Tibial nerve (tissue), 4 donors: ENCODE data around the gene PDCD10. TPM values are rescaled to one million over a fixed set of nuclear protein-coding genes. Genes with fewer than 3 reads are reported as not detected.

Source experiments
- DNase-seq, 2 donors: peaks; one replicate each; pipeline ENCODE4 v3.0.0-alpha.2; 2019; ENCODE audit warnings: low spot score in 2 of 2
- H3K27ac ChIP-seq, 4 donors: fragments of 200-600 bp; sonication (generic) in 3 of 4; one replicate each; pipeline ENCODE4 v1.5.1; 2017 to 2019; ENCODE audit warnings: mild to moderate bottlenecking in 1 of 4
- H3K27me3 ChIP-seq, 2 donors: fragments of 200-600 bp; sonication (generic) in 1 of 2; one replicate each; pipeline versions ENCODE4 v1.5.1 to v1.6.0; 2017 to 2019
- H3K36me3 ChIP-seq, 3 donors: fragments of 200-600 bp; sonication (generic); one replicate each; pipeline ENCODE4 v1.5.1; 2018 to 2019
- H3K4me1 ChIP-seq, 4 donors: fragments of 200-600 bp; sonication (generic) in 3 of 4; one replicate each; pipeline ENCODE4 v1.5.1; 2017 to 2019
- H3K4me3 ChIP-seq, 4 donors: fragments of 200-600 bp; sonication (generic) in 3 of 4; one replicate each; pipeline ENCODE4 v1.5.1; 2017 to 2019; ENCODE audit warnings: mild to moderate bottlenecking in 1 of 4, moderate library complexity in 1 of 4
- H3K9me3 ChIP-seq, 4 donors: fragments of 200-600 bp; sonication (generic) in 3 of 4; one replicate each; pipeline ENCODE4 v1.5.1; 2017 to 2019
- EP300 ChIP-seq, 2 donors: sonication (generic); formaldehyde crosslinking; IDR thresholded peaks; one replicate each; pipeline ENCODE4 v1.6.1; 2017; ENCODE audit warnings: antibody characterized with exemption in 2 of 2, mild to moderate bottlenecking in 1 of 2
- POLR2A ChIP-seq, 2 donors: fragments of 450-650 bp; IDR thresholded peaks; one replicate each; pipeline ENCODE4 v1.6.1; 2017; ENCODE audit warnings: antibody characterized with exemption in 2 of 2, mild to moderate bottlenecking in 2 of 2, moderate library complexity in 2 of 2
- WGBS, 2 donors: methylation state at CpG; one replicate each; pipeline ENCODE4 v1.1.5; 2018; 5-methylcytosine and 5-hydroxymethylcytosine counted together
- total RNA-seq, 4 donors: library from RNA; depleted of rRNA; stranded (reverse); fragments of >200 nt; gene quantifications; one replicate each; pipeline ENCODE4 v1.1.0, GENCODE V29; 2016
- TF ChIP-seq, protein P1 (sequence below), 5 experiments: fragments of 200-600 bp in 3 of 5; fragments of 450-650 bp in 2 of 5; sonication (generic) in 3 of 5; IDR thresholded peaks; one replicate each; pipeline ENCODE4 v1.5.1; 2016 to 2019; ENCODE audit warnings: antibody characterized with exemption in 5 of 5, mild to moderate bottlenecking in 3 of 5, moderate library complexity in 2 of 5

The PDCD10 gene
- 10 to 100 TPM; 62.1 to 69.9 (median 69.2) TPM for total RNA-seq

DNA sequence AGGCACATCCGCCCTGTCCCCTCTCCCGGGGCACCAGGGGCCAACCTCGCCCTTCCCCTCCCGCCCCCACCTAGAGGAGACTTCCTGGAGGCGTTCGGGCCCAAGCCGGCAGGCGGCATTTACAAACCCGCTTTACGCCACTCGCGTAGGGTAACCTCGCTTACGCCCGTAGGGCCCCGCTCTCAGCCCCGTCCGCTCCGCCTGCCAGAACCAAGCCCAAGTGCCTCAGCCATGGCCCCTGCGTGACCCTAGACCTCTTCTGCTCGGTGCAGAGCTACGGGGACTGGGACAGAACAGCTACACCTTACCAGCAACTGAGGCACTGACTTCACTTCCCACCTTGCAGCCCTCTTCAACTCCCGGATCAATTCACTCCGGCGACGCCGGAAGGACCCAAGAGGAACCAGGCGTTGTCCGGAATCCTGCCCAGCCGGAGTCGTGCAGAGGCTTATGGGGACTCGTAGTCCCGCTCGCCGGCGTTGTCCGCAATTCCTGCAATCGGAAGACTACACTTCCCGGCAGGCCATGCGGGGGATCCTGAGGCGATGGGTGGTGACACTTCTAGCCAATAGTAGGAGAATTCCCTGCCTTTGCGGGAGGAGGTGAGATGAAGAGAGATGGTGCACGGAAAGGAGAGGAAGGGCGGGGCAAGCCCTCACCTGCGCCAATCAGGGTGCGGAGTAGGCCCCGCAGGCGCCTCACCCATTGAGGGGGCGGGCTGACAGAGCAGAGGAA, at the start of gene PDCD10:
Gene PDCD10, minus strand, starts transcription at position 395 of the 735 bp plus-strand sequence. CDS start 14,735 bp downstream, outside the sequence.
- DNase-seq: peak; percentile 94 to 95
- Histone ChIP-seq H3K4me1 (peaks cover 0 to 39% (median 17%) of the 10 kb centered on the region in 4 donors), H3K9me3 (no peaks in the 10 kb centered on the region), H3K4me3 (peak within 1 kb of the TSS; percentile 65 to 82 (median 74)), H3K27ac (peak within 1 kb of the TSS; percentile 60 to 89 (median 87)), H3K36me3 (no peaks in the 10 kb centered on the region), H3K27me3 (no peaks in the 10 kb centered on the region)
- TF ChIP-seq, protein P1, sequence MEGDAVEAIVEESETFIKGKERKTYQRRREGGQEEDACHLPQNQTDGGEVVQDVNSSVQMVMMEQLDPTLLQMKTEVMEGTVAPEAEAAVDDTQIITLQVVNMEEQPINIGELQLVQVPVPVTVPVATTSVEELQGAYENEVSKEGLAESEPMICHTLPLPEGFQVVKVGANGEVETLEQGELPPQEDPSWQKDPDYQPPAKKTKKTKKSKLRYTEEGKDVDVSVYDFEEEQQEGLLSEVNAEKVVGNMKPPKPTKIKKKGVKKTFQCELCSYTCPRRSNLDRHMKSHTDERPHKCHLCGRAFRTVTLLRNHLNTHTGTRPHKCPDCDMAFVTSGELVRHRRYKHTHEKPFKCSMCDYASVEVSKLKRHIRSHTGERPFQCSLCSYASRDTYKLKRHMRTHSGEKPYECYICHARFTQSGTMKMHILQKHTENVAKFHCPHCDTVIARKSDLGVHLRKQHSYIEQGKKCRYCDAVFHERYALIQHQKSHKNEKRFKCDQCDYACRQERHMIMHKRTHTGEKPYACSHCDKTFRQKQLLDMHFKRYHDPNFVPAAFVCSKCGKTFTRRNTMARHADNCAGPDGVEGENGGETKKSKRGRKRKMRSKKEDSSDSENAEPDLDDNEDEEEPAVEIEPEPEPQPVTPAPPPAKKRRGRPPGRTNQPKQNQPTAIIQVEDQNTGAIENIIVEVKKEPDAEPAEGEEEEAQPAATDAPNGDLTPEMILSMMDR (IDR thresholded peaks at IDR 0.05): no peak
- TF ChIP-seq POLR2A (IDR thresholded peaks at IDR 0.05) (peak; percentile 30 to 66), EP300 (IDR thresholded peaks at IDR 0.05) (peak; percentile 76 to 85)
- WGBS, 2 donors: 0% methylated on average over 41 to 44 of the region's 49 CpGs

DNA sequence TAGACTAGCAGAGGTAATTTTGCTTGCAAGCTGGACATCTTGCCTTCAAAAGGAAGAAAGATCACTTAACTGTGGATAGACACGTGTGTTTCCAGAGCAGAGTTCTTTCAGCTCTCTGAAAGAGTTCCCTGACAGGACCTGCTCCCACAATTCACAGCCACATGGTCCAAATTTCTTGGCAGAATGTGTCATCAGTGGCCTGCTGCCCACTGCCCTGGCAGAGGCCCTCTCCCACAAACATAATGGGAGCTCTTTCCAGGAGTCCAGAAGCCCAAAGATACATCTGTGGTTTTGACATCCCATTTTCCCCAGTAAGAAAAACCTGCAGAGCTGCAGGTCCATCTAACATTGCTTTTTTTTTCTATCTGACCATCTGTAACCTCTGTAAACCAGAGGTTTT, 49.1 kb upstream of the PDCD10 start:
- Histone ChIP-seq H3K9me3 (no peaks in the 10 kb centered on the region), H3K4me3 (no peak overlapping the region), H3K36me3 (no peaks in the 10 kb centered on the region), H3K27ac (no peak overlapping the region), H3K27me3 (no peaks in the 10 kb centered on the region), H3K4me1 (peaks cover 0 to 7% (median 0%) of the 10 kb centered on the region in 4 donors)
- no peak for TF ChIP-seq POLR2A (IDR thresholded peaks at IDR 0.05)
- TF ChIP-seq, protein P1 (IDR thresholded peaks at IDR 0.05): no peak
- TF ChIP-seq EP300 (IDR thresholded peaks at IDR 0.05): no peak
- 47 to 50% methylated on average over 1 of the region's 1 CpG for WGBS, 2 donors
- DNase-seq: no peak

DNA sequence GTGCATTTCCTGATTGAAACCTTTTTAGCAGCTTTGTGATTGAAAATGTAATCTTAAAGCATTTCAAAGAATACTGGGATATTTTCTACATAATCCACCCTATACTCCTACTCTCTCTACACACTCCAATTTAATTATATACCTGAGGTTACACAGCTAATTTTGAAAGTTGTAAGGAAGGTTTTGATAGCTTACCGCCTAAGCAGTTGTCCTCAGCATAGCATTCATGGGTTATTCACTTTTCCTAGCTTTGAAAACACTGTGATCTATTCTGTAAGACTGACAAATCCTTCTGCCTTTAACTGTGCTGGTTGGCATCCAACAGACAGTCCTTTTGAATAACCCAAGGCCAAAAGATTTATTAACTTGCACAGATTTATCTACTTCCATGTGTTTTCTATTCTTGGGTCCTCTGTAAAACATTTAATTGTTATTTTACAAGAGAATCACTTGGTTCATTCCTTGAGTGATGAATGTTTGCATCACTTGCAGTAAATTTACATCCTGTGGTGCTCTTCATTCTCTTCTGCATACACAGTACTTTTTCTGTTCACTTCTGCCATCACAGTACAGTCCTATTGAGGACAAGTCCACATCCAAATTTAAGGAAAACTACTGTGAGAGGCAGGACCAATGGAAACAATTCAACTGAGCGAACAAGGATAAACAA, 45.7 kb upstream of the PDCD10 start:
- 72 to 76% methylated on average over 2 of the region's 2 CpGs for WGBS, 2 donors
- Histone ChIP-seq H3K27me3 (no peaks in the 10 kb centered on the region), H3K36me3 (no peaks in the 10 kb centered on the region), H3K4me3 (no peak overlapping the region), H3K27ac (no peak overlapping the region), H3K4me1 (peaks cover 0 to 7% (median 0%) of the 10 kb centered on the region in 4 donors), H3K9me3 (peaks cover 0 to 9% (median 0%) of the 10 kb centered on the region in 4 donors)
- TF ChIP-seq EP300 (IDR thresholded peaks at IDR 0.05) (no peak), POLR2A (IDR thresholded peaks at IDR 0.05) (no peak)
- TF ChIP-seq, protein P1 (IDR thresholded peaks at IDR 0.05): no peak
- no peak for DNase-seq

DNA sequence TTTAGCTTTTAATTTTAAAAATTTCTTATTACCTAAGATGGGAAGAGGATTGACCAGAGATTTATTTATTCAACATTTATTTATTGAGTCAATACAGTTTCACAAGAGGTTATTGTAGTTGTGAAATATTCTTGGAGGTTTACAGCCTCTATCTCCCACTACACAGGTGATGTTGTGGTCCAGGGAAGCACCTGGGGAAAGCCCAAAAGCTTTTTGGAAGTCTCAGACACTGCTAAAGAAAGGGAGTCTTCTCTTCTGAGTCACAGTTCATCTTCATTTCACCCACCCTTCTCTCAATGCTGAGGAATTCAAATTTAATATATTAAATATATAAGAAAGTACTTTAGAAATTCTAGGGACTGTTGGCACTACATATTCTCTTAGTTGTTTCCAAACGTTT, 42.7 kb upstream of the PDCD10 start:
- TF ChIP-seq POLR2A (IDR thresholded peaks at IDR 0.05) (no peak), EP300 (IDR thresholded peaks at IDR 0.05) (no peak)
- TF ChIP-seq, protein P1 (IDR thresholded peaks at IDR 0.05): no peak
- 74 to 78% methylated on average over 1 of the region's 1 CpG for WGBS, 2 donors
- Histone ChIP-seq H3K4me1 (no peaks in the 10 kb centered on the region), H3K4me3 (no peak overlapping the region), H3K36me3 (no peaks in the 10 kb centered on the region), H3K27ac (no peak overlapping the region), H3K9me3 (peaks cover 0 to 9% (median 0%) of the 10 kb centered on the region in 4 donors), H3K27me3 (no peaks in the 10 kb centered on the region)
- no peak for DNase-seq
